Measurements from ENCODE around the gene NOXA1. TPM values are rescaled to one million over a fixed set of nuclear protein-coding genes. Genes with fewer than 3 reads are reported as not detected.
"Not testable (repeated sequence)": the region's sequence is repeated elsewhere in the genome, so short reads cannot be mapped to it uniquely, and the experiment has no call there.

NOXA1 gene
- total RNA-seq, 1 donor from 2014 or later = 16.3 TPM

DNA sequence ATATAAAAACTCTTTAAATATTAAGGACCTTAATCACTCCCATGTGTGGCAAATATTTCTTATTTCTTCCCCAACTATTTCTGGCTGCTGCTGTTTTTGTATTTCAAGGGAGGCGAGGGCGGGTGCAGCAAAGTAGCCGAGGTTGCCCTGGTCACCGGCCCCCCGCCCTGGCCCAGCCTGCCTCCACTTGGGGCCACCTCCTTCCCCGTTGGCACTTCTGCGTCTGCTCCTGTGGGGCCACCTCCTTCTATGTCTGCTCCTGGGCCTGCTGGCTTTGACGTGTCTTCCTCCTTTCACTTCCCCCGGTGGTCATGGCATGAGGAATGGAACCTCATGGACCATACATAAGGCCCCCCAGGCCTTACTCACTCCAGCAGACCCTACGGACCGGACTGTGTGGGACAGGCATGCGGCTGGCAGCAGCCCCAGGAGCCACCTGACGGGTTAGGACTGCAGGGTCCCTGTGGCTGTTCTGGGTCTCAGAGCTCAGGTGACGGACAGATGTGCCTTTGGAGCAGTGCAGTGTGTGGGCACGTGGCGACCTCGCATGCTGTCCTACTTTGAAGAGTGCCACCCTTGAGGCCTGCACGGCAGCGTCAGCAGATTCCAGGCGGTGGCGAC is 23.8 kb downstream of the NOXA1 start:
- Mint-ChIP-seq H3K27ac (no peak overlapping the region), H3K4me1 (ENCODE audit: low read depth) (peaks cover 6% of the 10 kb centered on the region), H3K4me3 (ENCODE audit: low read depth) (no peak overlapping the region), H3K9me3 (ENCODE audit: low read depth) (no peaks in the 10 kb centered on the region), H3K27me3 (peaks cover 7% of the 10 kb centered on the region), H3K36me3 (ENCODE audit: insufficient read depth) (no peaks in the 10 kb centered on the region)
- DNase-seq (ENCODE audit: low spot score, unreplicated experiment) = no peak
- no peak for TF ChIP-seq CTCF (IDR thresholded peaks at IDR 0.05; ENCODE audit: unreplicated experiment)

- no peak for DNase-seq (ENCODE audit: low spot score, unreplicated experiment)
Observed at GRCh38 chr9:137447722-137448601, 24.8 kb downstream of the NOXA1 start.

DNA sequence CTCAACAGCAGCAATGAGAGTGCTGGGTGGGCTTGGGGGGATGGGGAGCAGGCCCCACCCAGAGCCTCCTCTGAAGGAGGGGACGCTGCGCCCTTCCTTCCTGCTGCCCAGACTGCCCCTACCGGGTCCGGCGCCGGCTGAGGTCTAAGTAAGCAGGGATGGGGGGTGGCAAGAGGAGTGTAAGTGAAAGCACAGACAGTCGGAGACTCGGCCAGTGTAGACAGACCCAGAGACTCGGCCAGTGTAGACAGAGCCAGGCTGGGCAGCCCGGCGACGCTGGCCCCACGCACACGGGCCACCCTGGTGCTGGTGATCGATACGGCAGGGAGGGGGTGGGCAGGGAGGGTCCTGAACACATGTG is 25.4 kb downstream of the NOXA1 start:
- Mint-ChIP-seq H3K36me3 (ENCODE audit: insufficient read depth) (no peaks in the 10 kb centered on the region), H3K27me3 (peaks cover 4% of the 10 kb centered on the region), H3K4me3 (ENCODE audit: low read depth) (no peak overlapping the region), H3K27ac (no peak overlapping the region), H3K4me1 (ENCODE audit: low read depth) (peaks cover 5% of the 10 kb centered on the region), H3K9me3 (ENCODE audit: low read depth) (no peaks in the 10 kb centered on the region)
- DNase-seq (ENCODE audit: low spot score, unreplicated experiment) = no peak
- no peak for TF ChIP-seq CTCF (IDR thresholded peaks at IDR 0.05; ENCODE audit: unreplicated experiment)

More at GRCh38 chr9:137447722-137448601, 24.8 kb downstream of the NOXA1 start:
- H3K4me1 Mint-ChIP-seq (ENCODE audit: low read depth) = peaks cover 5% of the 10 kb centered on the region
- no peak overlapping the region for H3K4me3 Mint-ChIP-seq (ENCODE audit: low read depth)
- no peak for TF ChIP-seq CTCF (IDR thresholded peaks at IDR 0.05; ENCODE audit: unreplicated experiment)
- no peaks in the 10 kb centered on the region for H3K9me3 Mint-ChIP-seq (ENCODE audit: low read depth)
- no peak overlapping the region for H3K27ac Mint-ChIP-seq
- H3K36me3 Mint-ChIP-seq (ENCODE audit: insufficient read depth) = no peaks in the 10 kb centered on the region
- peaks cover 6% of the 10 kb centered on the region for H3K27me3 Mint-ChIP-seq

GRCh38 chr9:137449081-137449844 is 26.1 kb downstream of the NOXA1 start:
- no peak for DNase-seq (ENCODE audit: low spot score, unreplicated experiment)
- no peaks in the 10 kb centered on the region for H3K36me3 Mint-ChIP-seq (ENCODE audit: insufficient read depth)
- no peak for TF ChIP-seq CTCF (IDR thresholded peaks at IDR 0.05; ENCODE audit: unreplicated experiment)
- no peak overlapping the region for H3K27ac Mint-ChIP-seq
- H3K9me3 Mint-ChIP-seq (ENCODE audit: low read depth) = no peaks in the 10 kb centered on the region
- peaks cover 5% of the 10 kb centered on the region for H3K4me1 Mint-ChIP-seq (ENCODE audit: low read depth)
- peaks cover 3% of the 10 kb centered on the region for H3K27me3 Mint-ChIP-seq
- H3K4me3 Mint-ChIP-seq (ENCODE audit: low read depth) = no peak overlapping the region

DNA sequence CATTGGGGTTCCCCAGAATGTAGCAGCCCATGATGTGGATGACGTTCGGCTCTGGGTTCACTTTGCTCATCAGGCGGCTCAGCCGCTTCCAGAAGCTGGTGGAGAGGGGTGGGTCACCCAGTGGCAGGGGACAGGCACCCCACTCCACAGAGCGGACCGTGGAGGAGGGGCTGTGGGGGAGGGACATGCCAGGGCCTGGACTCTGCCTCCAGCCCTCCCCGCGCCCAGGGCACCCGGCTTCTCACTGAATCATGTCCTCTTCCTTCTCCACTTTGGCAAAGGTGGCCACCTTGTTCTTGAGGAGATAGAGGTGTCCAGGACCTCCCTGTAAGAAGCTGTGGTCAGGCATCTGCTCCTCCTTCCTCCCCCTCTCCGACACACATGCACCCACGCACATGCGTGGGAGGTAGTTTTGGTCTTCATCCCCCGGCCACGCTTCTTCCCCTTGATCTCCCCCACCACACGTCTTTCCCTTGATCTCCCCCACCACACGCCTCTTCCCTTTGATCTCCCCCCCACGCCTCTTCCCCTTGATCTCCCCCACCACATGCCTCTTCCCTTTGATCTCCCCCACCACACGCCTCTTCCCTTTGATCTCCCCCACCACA is 26.8 kb downstream of the NOXA1 start:
- Mint-ChIP-seq H3K4me1 (ENCODE audit: low read depth) (peaks cover 7% of the 10 kb centered on the region), H3K27ac (no peak overlapping the region), H3K9me3 (ENCODE audit: low read depth) (no peaks in the 10 kb centered on the region), H3K27me3 (peaks cover 3% of the 10 kb centered on the region), H3K36me3 (ENCODE audit: insufficient read depth) (no peaks in the 10 kb centered on the region), H3K4me3 (ENCODE audit: low read depth) (no peak overlapping the region)
- no peak for DNase-seq (ENCODE audit: low spot score, unreplicated experiment)
- no peak for TF ChIP-seq CTCF (IDR thresholded peaks at IDR 0.05; ENCODE audit: unreplicated experiment)

GRCh38 chr9:137450539-137451222 is 27.5 kb downstream of the NOXA1 start:
- H3K4me3 Mint-ChIP-seq (ENCODE audit: low read depth); H3K27ac Mint-ChIP-seq; H3K9me3 Mint-ChIP-seq (ENCODE audit: low read depth); H3K27me3 Mint-ChIP-seq; H3K4me1 Mint-ChIP-seq (ENCODE audit: low read depth); DNase-seq (ENCODE audit: low spot score, unreplicated experiment); H3K36me3 Mint-ChIP-seq (ENCODE audit: insufficient read depth): not testable (repeated sequence)

Measured in progenitor cell of endocrine pancreas (in vitro differentiated cells).